ENCODE results near the gene PRKCB. TPM values are rescaled to one million over a fixed set of nuclear protein-coding genes. Genes with fewer than 3 reads are reported as not detected.

Gene PRKCB
- total RNA-seq, 1 experiment from 2014 or later, result not detected

DNA sequence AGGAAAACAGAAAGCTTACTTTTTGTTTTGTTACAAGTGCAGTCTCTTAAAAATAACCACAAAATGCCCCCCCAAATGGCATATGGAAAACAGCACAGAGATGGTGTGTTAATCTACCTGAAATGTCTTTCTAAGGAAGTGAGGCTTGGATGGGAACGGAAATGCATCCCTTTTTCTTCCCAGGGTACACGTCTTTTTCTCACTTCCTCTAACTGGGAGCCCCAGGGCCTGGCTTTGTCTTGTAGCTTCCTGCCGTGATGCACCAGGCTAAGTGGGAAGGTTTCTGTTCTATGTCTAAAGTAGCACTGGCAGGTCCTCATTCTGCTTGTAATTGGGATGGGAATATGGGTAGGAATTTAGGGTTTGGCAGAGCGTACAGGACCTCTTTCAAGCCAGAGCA lies 367.9 kb downstream of the PRKCB start:
- no peak overlapping the region for H3K4me3 ChIP-seq (ENCODE audit: low read length)
- no peak for DNase-seq
- H3K36me3 ChIP-seq (ENCODE audit: low read depth, low read length), result no peaks in the 10 kb centered on the region
- POLR2A ChIA-PET (ENCODE audit: unreplicated experiment), result no interaction called here
- no peak overlapping the region for H3K9ac ChIP-seq (ENCODE audit: low read length)
- CTCF ChIA-PET, result no interaction called here
- no peak for ATAC-seq
- intact Hi-C loops (cut with micrococcal nuclease), result no loop called here
- BruUV-seq (replicated peaks), result no TSS peak
- no peaks in the 10 kb centered on the region for H3K79me2 ChIP-seq (ENCODE audit: low read length)
- H3K9me2 ChIP-seq (replicated peaks; ENCODE audit: low read length), result no peaks in the 10 kb centered on the region
- no peaks in the 10 kb centered on the region for H4K20me1 ChIP-seq (ENCODE audit: low read length)
- peaks cover 3% of the 10 kb centered on the region for H3K27me3 ChIP-seq (ENCODE audit: low read length)
- H3K9me3 ChIP-seq (ENCODE audit: low read length), result no peaks in the 10 kb centered on the region
- H3F3A ChIP-seq (ENCODE audit: low read length, unreplicated experiment), result no peaks in the 10 kb centered on the region
- no peaks in the 10 kb centered on the region for H3K4me1 ChIP-seq (ENCODE audit: insufficient read depth, low read length)
- no peak overlapping the region for H3K27ac ChIP-seq (ENCODE audit: low read length)
- H2AFZ ChIP-seq (ENCODE audit: low read length), result no peak overlapping the region
- no peak overlapping the region for H3K4me2 ChIP-seq (ENCODE audit: low read length)
- TF ChIP-seq EZH2phosphoT487 (IDR thresholded peaks at IDR 0.05; ENCODE audit: borderline replicate concordance, low read length) (no peak), EZH2 (IDR thresholded peaks at IDR 0.05; ENCODE audit: low read length, unreplicated experiment) (no peak)
- TF ChIP-seq, protein P1, sequence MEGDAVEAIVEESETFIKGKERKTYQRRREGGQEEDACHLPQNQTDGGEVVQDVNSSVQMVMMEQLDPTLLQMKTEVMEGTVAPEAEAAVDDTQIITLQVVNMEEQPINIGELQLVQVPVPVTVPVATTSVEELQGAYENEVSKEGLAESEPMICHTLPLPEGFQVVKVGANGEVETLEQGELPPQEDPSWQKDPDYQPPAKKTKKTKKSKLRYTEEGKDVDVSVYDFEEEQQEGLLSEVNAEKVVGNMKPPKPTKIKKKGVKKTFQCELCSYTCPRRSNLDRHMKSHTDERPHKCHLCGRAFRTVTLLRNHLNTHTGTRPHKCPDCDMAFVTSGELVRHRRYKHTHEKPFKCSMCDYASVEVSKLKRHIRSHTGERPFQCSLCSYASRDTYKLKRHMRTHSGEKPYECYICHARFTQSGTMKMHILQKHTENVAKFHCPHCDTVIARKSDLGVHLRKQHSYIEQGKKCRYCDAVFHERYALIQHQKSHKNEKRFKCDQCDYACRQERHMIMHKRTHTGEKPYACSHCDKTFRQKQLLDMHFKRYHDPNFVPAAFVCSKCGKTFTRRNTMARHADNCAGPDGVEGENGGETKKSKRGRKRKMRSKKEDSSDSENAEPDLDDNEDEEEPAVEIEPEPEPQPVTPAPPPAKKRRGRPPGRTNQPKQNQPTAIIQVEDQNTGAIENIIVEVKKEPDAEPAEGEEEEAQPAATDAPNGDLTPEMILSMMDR (conservative IDR thresholded peaks at IDR 0.05; ENCODE audit: low read depth, low read length), result no peak

GRCh38 chr16:24204150-24204665 lies 368.4 kb downstream of the PRKCB start:
- CTCF ChIA-PET, result no interaction called here

DNA sequence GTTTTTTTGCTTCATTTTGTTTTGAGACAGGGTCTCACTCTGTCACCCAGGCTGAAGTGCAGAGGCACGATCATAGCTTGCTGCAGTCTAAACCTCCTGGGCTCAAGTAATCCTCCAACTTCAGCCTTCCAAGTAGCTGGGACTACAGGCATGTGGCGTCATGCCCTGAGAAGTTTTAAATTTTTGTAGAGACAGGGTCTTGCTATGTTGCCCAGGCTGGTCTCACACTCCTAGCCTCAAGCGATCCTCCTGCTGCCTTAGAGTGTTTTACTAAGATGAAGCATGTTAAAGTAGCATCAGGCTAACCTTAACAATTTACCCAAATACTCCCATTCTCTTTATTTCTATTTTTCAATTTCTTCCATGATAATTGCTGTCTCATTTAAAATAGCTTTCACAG lies 371.1 kb downstream of the PRKCB start:
- Histone ChIP-seq H3K4me3 (ENCODE audit: low read length) (no peak overlapping the region), H3K4me1 (ENCODE audit: insufficient read depth, low read length) (no peaks in the 10 kb centered on the region), H3K27me3 (ENCODE audit: low read length) (peaks cover 25% of the 10 kb centered on the region), H3K4me2 (ENCODE audit: low read length) (no peak overlapping the region), H3K36me3 (ENCODE audit: low read depth, low read length) (no peaks in the 10 kb centered on the region), H3K9me2 (replicated peaks; ENCODE audit: low read length) (no peaks in the 10 kb centered on the region), H3F3A (ENCODE audit: low read length, unreplicated experiment) (no peaks in the 10 kb centered on the region), H3K9me3 (ENCODE audit: low read length) (no peaks in the 10 kb centered on the region), H3K27ac (ENCODE audit: low read length) (no peak overlapping the region), H3K9ac (ENCODE audit: low read length) (no peak overlapping the region), H2AFZ (ENCODE audit: low read length) (no peak overlapping the region), H4K20me1 (ENCODE audit: low read length) (no peaks in the 10 kb centered on the region), H3K79me2 (ENCODE audit: low read length) (no peaks in the 10 kb centered on the region)
- no peak for DNase-seq
- TF ChIP-seq EZH2 (IDR thresholded peaks at IDR 0.05; ENCODE audit: low read length, unreplicated experiment) (no peak), EZH2phosphoT487 (IDR thresholded peaks at IDR 0.05; ENCODE audit: borderline replicate concordance, low read length) (no peak)
- ATAC-seq, result no peak
- intact Hi-C loops (cut with micrococcal nuclease), result no loop called here
- no TSS peak for BruUV-seq (replicated peaks)
- POLR2A ChIA-PET (ENCODE audit: unreplicated experiment), result no interaction called here
- CTCF ChIA-PET, result no interaction called here

More at GRCh38 chr16:24204150-24204665, 368.4 kb downstream of the PRKCB start:
- no peak overlapping the region for H3K27ac ChIP-seq (ENCODE audit: low read length)
- H3K9me2 ChIP-seq (replicated peaks; ENCODE audit: low read length), result no peaks in the 10 kb centered on the region
- no peaks in the 10 kb centered on the region for H4K20me1 ChIP-seq (ENCODE audit: low read length)
- H3K9ac ChIP-seq (ENCODE audit: low read length), result no peak overlapping the region
- intact Hi-C loops (cut with micrococcal nuclease), result no loop called here
- POLR2A ChIA-PET (ENCODE audit: unreplicated experiment), result no interaction called here
- no peaks in the 10 kb centered on the region for H3K9me3 ChIP-seq (ENCODE audit: low read length)
- no peak overlapping the region for H3K4me3 ChIP-seq (ENCODE audit: low read length)
- H3K36me3 ChIP-seq (ENCODE audit: low read depth, low read length), result no peaks in the 10 kb centered on the region
- no peak overlapping the region for H2AFZ ChIP-seq (ENCODE audit: low read length)
- H3F3A ChIP-seq (ENCODE audit: low read length, unreplicated experiment), result no peaks in the 10 kb centered on the region
- H3K27me3 ChIP-seq (ENCODE audit: low read length), result peaks cover 8% of the 10 kb centered on the region
- H3K4me1 ChIP-seq (ENCODE audit: insufficient read depth, low read length), result no peaks in the 10 kb centered on the region
- BruUV-seq (replicated peaks), result no TSS peak
- TF ChIP-seq EZH2 (IDR thresholded peaks at IDR 0.05; ENCODE audit: low read length, unreplicated experiment) (no peak), EZH2phosphoT487 (IDR thresholded peaks at IDR 0.05; ENCODE audit: borderline replicate concordance, low read length) (no peak)
- TF ChIP-seq, protein P1 (conservative IDR thresholded peaks at IDR 0.05; ENCODE audit: low read depth, low read length), result no peak
- H3K79me2 ChIP-seq (ENCODE audit: low read length), result no peaks in the 10 kb centered on the region
- ATAC-seq (no peak), DNase-seq (no peak)
- H3K4me2 ChIP-seq (ENCODE audit: low read length), result no peak overlapping the region

Measured in PC-3 (cell line).